Panc1 (cell line): ENCODE results near the gene CTDSP1. TPM values are rescaled to one million over a fixed set of nuclear protein-coding genes. Genes with fewer than 3 reads are reported as not detected.

Experiments used
- ATAC-seq: fragments of 200-7000 bp; cut with Tn5 transposase; 2 replicates; pipeline ENCODE4 v1.9.1; 2020; ENCODE audit warnings: mild to moderate bottlenecking, moderate library complexity
- BruUV-seq: library from RNA; stranded (reverse); fragments of 400-500 nt; replicated peaks from 2 replicates; lab custom pipeline; 2021; lab: Mats Ljungman, UMichigan
- CTCF ChIA-PET: fragments of 300-600 bp; sonication (Branson Sonifier 250); formaldehyde crosslinking; loops from one replicate; lab custom pipeline; 2022; ENCODE audit warnings: antibody characterized with exemption; lab: Charles Lee
- POLR2A ChIA-PET: fragments of 300-600 bp; sonication (Branson Sonifier 250); formaldehyde crosslinking; loops from one replicate; lab custom pipeline; 2022; ENCODE audit warnings: antibody characterized with exemption; lab: Charles Lee
- DNase-seq: peaks from one replicate; pipeline ENCODE4 v3.0.0-alpha.2; 2010; ENCODE audit warnings: low read depth, low spot score
- H3K27ac ChIP-seq: 2 replicates; pipeline ENCODE4 v1.5.1; 2011; ENCODE audit warnings: mild to moderate bottlenecking, low read length, inconsistent platforms
- H3K27me3 ChIP-seq: fragments of 200-500 bp; sonication (Bioruptor generic); 2 replicates; pipeline ENCODE4 v1.6.0; 2014; ENCODE audit warnings: low read length, inconsistent platforms; ENCODE audit not compliant: control insufficient read depth, insufficient read depth
- H3K36me3 ChIP-seq: fragments of 200-500 bp; sonication (Bioruptor generic); 2 replicates; pipeline ENCODE4 v1.5.1; 2014; ENCODE audit warnings: inconsistent platforms, mild to moderate bottlenecking, low read length, moderate library complexity; ENCODE audit not compliant: control insufficient read depth, insufficient read depth
- H3K4me1 ChIP-seq: 2 replicates; pipeline ENCODE4 v1.5.1; 2011; ENCODE audit warnings: inconsistent platforms, mild to moderate bottlenecking, low read length, moderate library complexity; ENCODE audit not compliant: control insufficient read depth, insufficient read depth
- H3K4me3 ChIP-seq, 2 experiments: 2 replicates each; pipeline ENCODE4 v1.5.1; 2011 to 2012; ENCODE audit warnings: low read depth in 2 of 2, low read length in 2 of 2, mild to moderate bottlenecking in 2 of 2, inconsistent platforms in 1 of 2, moderate library complexity in 1 of 2
- H3K9me3 ChIP-seq: fragments of 200-500 bp; sonication (Bioruptor generic); 2 replicates; pipeline ENCODE4 v1.5.1; 2014; ENCODE audit warnings: low read depth, mild to moderate bottlenecking, inconsistent platforms, low read length, moderate library complexity; ENCODE audit not compliant: control insufficient read depth, insufficient read depth
- POLR2AphosphoS5 ChIP-seq: IDR thresholded peaks from 2 replicates; pipeline ENCODE4 v1.6.1; 2012; ENCODE audit warnings: mild to moderate bottlenecking, low read depth, low read length, moderate library complexity
- SIN3A ChIP-seq: IDR thresholded peaks from 2 replicates; pipeline ENCODE4 v1.6.1; 2012; ENCODE audit warnings: low read depth, mild to moderate bottlenecking, low read length, moderate library complexity, borderline replicate concordance; ENCODE audit not compliant: insufficient read depth
- TCF7L2 ChIP-seq: IDR thresholded peaks from 2 replicates; pipeline ENCODE4 v1.6.1; 2011; ENCODE audit warnings: mild to moderate bottlenecking, low read depth, low read length, inconsistent platforms
- in situ Hi-C: cut with HindIII; loops from 2 replicates; pipeline ENCODE4 v1.10.0; 2016; ENCODE audit warnings: low sequenced_read_pairs, low pct_unique_long_range_greater_than_20kb
- intact Hi-C: fragments of 100-400 bp; cut with micrococcal nuclease; formaldehyde crosslinking; loops from one replicate; pipeline ENCODE4 v1.10.0; 2022; ENCODE audit not compliant: unreplicated experiment
- total RNA-seq: library from RNA; stranded (reverse); gene quantifications from one replicate; pipeline ENCODE4 v1.2.1, GENCODE V29; 2021; ENCODE audit not compliant: unreplicated experiment
- TF ChIP-seq, protein P1 (sequence below), 2 experiments: IDR thresholded peaks; 2 replicates each; pipeline ENCODE4 v1.6.1; 2011 to 2012; ENCODE audit warnings: low read depth in 2 of 2, control low read depth in 1 of 2, low read length in 1 of 2, mild to moderate bottlenecking in 1 of 2, moderate library complexity in 1 of 2; ENCODE audit not compliant: insufficient read depth in 1 of 2
- TF ChIP-seq, protein P2 (sequence below): fragments of 450-650 bp; IDR thresholded peaks from 2 replicates; pipeline ENCODE4 v1.5.1; 2017; ENCODE audit warnings: mild to moderate bottlenecking

Gene CTDSP1
- total RNA-seq, 1 experiment from 2014 or later = 128 TPM

DNA sequence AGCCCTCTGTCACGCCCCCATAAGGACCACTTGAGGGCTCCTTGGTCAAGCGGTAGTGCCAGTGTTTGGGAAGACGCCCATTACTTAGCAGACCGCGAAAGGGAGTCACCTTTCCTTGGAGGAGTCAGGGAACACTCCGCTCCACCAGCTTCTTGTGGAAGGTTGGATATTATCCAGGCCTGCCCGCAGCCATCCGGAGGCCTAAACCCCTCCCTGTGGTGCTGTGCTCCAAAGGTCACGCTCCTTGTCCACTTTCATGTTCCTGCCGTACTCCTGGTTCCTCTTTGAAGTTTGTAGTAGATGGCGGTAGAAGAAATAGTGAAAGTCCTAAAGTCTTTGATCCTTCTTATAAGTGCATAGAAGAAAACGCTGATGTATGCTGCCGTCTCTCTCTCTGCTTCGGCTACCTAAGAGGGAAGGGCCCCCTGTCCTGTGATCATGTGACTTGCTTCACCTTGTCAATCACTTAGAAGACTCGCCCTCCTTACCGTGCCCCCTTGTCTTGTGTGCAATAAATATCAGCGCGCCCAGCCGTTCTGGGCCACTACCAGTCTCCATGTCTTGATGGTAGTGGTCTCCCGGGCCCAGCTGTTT, 44.7 kb upstream of the CTDSP1 start:
- peaks cover 7% of the 10 kb centered on the region; the same call in 1 of the 2 replicates for H3K4me1 ChIP-seq
- no TSS peak for BruUV-seq
- intact Hi-C loops (no loop called here), in situ Hi-C loops (no loop called here)
- no peaks in the 10 kb centered on the region for H3K36me3 ChIP-seq
- CTCF ChIA-PET = interaction anchor here (0.6 kb wide), 1 partner anchor 54 kb away, joined by 3 read pairs; no protein-coding TSS in a partner anchor
- TF ChIP-seq, protein P1, sequence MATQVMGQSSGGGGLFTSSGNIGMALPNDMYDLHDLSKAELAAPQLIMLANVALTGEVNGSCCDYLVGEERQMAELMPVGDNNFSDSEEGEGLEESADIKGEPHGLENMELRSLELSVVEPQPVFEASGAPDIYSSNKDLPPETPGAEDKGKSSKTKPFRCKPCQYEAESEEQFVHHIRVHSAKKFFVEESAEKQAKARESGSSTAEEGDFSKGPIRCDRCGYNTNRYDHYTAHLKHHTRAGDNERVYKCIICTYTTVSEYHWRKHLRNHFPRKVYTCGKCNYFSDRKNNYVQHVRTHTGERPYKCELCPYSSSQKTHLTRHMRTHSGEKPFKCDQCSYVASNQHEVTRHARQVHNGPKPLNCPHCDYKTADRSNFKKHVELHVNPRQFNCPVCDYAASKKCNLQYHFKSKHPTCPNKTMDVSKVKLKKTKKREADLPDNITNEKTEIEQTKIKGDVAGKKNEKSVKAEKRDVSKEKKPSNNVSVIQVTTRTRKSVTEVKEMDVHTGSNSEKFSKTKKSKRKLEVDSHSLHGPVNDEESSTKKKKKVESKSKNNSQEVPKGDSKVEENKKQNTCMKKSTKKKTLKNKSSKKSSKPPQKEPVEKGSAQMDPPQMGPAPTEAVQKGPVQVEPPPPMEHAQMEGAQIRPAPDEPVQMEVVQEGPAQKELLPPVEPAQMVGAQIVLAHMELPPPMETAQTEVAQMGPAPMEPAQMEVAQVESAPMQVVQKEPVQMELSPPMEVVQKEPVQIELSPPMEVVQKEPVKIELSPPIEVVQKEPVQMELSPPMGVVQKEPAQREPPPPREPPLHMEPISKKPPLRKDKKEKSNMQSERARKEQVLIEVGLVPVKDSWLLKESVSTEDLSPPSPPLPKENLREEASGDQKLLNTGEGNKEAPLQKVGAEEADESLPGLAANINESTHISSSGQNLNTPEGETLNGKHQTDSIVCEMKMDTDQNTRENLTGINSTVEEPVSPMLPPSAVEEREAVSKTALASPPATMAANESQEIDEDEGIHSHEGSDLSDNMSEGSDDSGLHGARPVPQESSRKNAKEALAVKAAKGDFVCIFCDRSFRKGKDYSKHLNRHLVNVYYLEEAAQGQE (IDR thresholded peaks at IDR 0.05; ENCODE audit: insufficient read depth in 1 of 2, low read depth in 2 of 2, low read length in 1 of 2) = no peak
- TF ChIP-seq POLR2AphosphoS5 (no peak), SIN3A (no peak), TCF7L2 (no peak)
- TF ChIP-seq, protein P2, sequence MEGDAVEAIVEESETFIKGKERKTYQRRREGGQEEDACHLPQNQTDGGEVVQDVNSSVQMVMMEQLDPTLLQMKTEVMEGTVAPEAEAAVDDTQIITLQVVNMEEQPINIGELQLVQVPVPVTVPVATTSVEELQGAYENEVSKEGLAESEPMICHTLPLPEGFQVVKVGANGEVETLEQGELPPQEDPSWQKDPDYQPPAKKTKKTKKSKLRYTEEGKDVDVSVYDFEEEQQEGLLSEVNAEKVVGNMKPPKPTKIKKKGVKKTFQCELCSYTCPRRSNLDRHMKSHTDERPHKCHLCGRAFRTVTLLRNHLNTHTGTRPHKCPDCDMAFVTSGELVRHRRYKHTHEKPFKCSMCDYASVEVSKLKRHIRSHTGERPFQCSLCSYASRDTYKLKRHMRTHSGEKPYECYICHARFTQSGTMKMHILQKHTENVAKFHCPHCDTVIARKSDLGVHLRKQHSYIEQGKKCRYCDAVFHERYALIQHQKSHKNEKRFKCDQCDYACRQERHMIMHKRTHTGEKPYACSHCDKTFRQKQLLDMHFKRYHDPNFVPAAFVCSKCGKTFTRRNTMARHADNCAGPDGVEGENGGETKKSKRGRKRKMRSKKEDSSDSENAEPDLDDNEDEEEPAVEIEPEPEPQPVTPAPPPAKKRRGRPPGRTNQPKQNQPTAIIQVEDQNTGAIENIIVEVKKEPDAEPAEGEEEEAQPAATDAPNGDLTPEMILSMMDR = no peak
- H3K27me3 ChIP-seq = no peaks in the 10 kb centered on the region
- DNase-seq (no peak), ATAC-seq (no peak)
- no peak overlapping the region for H3K4me3 ChIP-seq
- POLR2A ChIA-PET = no interaction called here
- peaks cover 5% of the 10 kb centered on the region; the same call in 1 of the 2 replicates for H3K9me3 ChIP-seq
- H3K27ac ChIP-seq = no peak overlapping the region

DNA sequence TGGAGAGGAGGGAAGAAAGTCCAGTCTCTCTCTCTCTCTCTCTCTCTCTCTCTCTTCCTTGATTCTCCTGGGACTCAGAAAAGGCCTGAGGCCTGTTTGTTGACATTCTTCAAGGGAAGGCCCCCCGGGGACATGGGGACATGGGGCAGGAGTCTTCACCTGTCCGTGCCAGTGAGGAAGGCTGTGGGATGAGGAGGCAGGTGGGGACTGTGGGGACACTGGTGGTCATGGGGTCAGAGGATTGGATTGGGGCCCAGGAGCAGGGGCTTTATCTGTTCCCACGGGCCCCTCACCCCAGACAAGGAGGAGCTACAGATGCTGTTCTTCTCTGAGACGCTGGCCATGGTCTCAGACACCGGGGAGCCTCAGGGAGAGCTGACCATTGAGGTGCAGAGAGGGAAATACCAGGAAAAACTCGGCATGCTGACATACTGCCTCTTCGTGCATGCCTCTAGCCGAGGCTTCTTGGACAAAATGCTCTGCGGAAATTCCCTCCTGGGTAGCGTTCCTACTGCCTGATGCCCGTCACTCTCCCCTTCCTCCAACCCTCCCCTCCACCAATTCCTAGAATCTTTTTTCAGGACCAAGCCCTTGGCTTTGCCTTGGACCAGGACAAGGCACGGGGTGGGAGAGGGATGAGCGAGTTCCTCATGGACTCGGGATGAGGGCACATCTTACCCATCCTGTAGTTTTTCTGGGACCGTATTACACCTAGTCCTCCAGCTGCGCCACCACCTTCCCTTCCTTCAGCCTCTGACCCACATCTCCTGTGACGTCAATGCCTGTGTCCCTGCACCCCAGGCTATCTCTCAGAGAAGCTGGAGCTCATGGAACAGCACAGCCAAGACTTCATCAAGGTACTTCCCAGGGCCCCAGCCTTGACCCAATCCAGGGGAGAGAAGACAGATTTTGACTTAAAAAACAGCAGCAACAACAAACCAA, 42.2 kb upstream of the CTDSP1 start:
- POLR2A ChIA-PET = no interaction called here
- CTCF ChIA-PET = interaction anchor here (0.6 to 2.4 kb wide), 5 partner anchors 10 to 549 kb away, joined by 3 to 16 read pairs (median 3); no protein-coding TSS in a partner anchor
- intact Hi-C loops = no loop called here

More for the DNA sequence above, 42.2 kb upstream of the CTDSP1 start:
- Histone ChIP-seq H3K4me1 (peaks cover 7% of the 10 kb centered on the region; the same call in 1 of the 2 replicates), H3K27ac (peak overlapping the region; percentile 23; the same call in 1 of the 2 replicates), H3K4me3 (no peak overlapping the region), H3K9me3 (no peaks in the 10 kb centered on the region), H3K36me3 (no peaks in the 10 kb centered on the region), H3K27me3 (no peaks in the 10 kb centered on the region)
- in situ Hi-C loops = no loop called here
- DNase-seq (no peak), ATAC-seq (peak; percentile 56)
- TF ChIP-seq SIN3A = no peak
- TF ChIP-seq POLR2AphosphoS5 = no peak
- TF ChIP-seq, protein P1 (IDR thresholded peaks at IDR 0.05; ENCODE audit: insufficient read depth in 1 of 2, low read depth in 2 of 2, low read length in 1 of 2) = no peak
- TF ChIP-seq, protein P2 = no peak
- no peak for TF ChIP-seq TCF7L2
- no TSS peak for BruUV-seq
